Measurements from ENCODE around the gene SUSD1.
"Not testable (repeated sequence)": the region's sequence is repeated elsewhere in the genome, so short reads cannot be mapped to it uniquely, and the experiment has no call there.

SUSD1 gene

GRCh38 chr9:112094241-112094640 lies 80.9 kb downstream of the SUSD1 start:
- no peak for DNase-seq

DNA sequence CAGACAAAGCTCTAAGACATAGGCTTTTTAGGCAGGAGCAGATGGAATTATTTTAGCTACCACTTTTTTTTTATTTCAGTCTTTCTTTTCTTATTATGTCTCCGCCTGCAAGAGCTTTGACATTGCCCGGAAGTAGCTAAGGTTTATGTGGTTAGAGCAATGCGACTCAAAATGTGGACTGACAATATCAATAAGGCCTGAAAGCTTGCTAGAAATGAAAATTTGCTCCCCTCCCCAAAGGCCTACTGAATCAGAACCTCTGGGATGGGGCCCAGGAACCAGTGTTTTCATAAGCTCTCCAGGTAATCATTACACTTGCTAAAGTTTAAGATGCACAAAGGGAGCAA lies 81.3 kb downstream of the SUSD1 start:
- no peak for DNase-seq

DNA sequence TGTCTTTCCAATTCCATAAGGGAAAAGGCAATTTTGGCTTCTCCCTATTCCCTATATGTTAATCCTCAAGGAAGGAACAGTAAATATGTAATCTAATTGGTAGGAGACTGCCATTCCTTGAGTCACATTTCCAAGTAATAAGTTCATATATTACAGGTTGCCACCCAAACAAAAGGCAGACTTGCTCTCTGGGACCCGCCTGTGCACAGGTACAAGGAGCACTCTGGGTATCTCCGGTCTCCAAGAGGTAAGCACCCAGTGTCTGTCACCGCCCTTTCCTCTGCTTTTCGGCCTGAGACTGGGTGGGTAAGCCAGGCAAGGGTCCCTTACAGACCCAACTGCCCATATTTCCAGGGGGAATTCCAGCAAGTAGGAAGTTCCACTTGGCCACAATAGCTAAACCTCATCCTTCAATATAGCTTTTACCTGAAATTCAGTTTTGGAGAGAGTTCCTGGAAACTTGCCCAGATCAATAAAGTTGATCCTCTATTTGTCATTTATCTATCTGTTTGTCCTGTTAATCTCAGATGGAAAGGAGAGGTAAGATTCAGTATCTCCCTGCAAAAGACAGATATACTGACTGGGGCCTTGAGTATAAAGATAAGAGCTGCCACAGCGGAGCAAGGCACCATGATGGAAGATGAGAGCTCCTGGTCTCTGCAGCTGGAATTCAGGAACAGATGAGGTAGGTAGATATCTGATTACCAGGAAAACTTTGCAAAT lies 81.8 kb downstream of the SUSD1 start:
- no peak for DNase-seq

- no peak for DNase-seq
Measured at GRCh38 chr9:112091810-112092209, 83.3 kb downstream of the SUSD1 start.

DNA sequence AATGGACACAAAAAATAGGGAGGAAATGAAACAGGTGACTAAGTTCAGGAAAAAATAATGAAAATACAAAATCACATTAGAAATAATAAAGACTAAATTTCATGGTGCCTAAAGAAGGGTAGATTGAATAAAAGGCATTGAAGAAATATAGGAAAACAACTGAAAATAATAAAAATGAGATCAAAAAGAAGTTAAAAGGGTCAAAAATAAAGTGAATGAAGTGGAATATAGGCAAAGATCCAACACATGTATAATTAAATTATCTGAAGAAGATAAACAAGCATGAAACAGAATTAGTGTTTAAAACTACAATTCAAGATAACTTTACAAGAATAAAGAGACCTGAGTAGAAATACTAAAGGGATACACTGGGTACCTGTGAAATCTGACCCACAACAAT lies 87.6 kb downstream of the SUSD1 start:
- no peak for DNase-seq

- DNase-seq = no peak
Measured at GRCh38 chr9:112086627-112087026, 88.5 kb downstream of the SUSD1 start.

DNA sequence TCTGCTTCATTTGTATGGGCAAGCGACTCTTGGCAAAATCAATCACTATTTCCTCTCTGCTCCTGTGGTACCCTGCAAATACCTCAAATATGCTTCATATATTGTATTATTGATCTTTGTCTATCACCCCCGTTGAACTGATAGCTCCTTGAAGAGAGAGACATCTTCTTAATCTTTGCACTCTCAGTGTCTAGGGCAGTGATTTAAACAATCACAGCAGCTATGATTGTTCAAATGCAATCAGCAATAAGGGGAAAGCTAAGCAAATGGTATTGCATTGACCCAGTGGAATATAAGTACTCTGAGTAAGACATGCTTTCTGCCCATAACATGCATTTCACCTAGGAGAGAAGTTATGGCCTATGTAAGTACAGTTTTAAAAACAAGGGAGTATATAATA lies 90.2 kb downstream of the SUSD1 start:
- DNase-seq = no peak

DNA sequence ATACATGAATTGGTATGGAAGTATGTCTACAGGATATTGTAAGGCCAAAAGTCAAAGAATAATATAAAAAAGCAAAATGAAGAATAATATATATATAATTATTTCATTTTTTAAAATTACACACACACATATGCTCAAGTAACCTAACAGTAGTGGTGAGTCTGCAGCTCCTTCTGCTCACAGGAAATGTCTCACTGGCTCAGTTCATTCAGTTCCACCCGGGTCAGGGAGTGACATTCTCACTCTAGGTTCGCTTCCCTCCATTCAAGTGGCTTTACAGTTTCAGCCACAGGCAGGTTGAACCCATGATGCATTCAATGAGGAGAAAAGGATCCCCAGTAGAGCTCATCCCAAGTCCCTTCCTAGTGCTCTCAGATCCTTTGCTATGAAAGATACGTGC lies 90.8 kb downstream of the SUSD1 start:
- DNase-seq = no peak

GRCh38 chr9:112081918-112082729 lies 93.0 kb downstream of the SUSD1 start:
- DNase-seq = no peak

DNA sequence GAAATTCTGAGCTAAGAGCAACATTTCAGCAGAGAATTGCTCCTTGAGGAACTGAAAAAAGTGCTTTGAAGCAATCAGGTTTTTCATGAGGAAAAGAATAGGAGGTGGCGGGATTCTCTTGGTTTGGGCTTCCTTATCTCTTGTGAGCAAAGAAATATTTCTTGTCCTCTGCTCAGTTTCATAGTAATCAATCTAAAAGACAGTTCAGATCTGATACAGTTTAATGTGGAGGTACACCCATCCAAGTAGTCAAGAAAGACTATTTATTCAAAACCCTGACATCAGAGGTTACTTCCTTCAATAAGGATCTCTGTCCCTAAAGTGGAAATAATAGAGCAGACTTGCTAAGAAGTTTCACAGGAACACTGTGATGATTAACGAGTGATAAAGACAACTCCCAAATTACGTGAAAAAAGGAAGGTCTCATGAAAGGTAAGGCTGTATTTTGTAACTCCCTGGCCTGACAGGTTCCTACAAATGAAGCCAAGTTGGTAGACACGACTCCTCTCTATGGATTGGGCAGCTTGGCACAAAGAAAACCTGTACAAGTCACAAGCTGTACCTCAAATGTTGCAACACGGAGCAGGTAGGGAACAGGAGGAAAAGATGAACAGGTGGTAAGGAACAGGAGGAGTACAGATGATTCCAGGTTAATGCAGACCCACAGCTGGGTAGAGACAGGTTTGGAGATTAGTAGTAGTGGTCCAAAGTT lies 94.1 kb downstream of the SUSD1 start:
- no peak for DNase-seq

DNA sequence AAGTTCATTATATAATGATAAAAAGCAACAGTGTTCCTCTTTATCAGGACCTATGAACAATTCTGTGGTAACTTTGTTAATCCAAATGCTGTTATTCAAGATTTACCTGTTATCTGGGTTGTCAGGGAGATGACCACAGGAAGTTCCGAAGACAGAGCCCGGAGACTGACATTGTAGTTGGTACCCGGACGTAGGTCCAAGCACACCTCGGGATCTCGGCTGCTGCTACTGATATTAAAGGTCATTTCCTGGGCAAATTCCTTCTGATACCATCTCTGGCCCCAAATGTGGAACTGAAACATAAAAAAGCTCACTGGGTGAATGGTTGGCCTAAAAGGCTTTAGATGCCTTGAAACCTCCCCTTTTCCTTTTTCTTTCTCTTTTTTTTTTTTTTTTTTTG lies 96.7 kb downstream of the SUSD1 start:
- DNase-seq = no peak

DNA sequence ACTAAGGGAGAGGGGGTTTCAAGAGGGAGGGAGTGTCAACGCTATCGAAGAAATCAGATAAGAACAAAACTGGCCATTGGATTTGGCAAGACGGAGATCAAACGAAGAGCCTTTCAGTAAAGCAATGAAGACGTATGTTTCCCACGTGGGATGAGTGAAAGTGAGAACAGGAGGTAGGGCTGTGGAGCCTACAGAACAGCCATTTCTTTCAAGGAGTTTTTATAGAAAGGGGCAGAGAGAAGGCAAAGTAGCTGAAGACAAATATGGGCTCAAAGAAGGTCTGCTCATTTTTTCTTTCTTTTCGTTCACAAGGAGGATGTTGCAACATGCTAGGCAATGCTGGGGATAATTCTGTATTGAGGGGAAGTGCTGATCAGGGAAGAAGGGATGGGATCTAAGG lies 98.3 kb downstream of the SUSD1 start:
- no peak for DNase-seq

DNA sequence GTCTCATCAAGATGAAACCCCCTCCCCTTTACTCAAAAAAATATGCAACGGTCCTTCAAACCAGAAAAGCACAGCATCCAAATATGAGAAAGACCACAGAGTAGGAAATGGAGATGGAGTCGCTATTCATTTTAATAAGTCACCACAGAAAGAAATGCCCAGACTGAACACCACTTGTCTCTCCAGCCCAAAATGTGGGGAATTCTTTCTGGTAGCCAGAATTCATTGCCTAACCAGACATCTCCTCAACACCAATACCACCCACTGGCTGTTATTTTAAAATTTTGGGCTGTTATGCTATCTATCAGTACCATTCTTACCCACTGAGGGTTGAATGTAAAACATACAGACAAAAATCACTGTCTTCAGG lies 100.1 kb downstream of the SUSD1 start:
- no peak for DNase-seq

GRCh38 chr9:112074250-112075008 lies 100.7 kb downstream of the SUSD1 start:
- peak; percentile 49 for DNase-seq

GRCh38 chr9:112073639-112074173 lies 101.4 kb downstream of the SUSD1 start:
- not testable (repeated sequence) for DNase-seq

- no peak for DNase-seq
Measured at GRCh38 chr9:112072721-112073638, 102.1 kb downstream of the SUSD1 start.

- DNase-seq = no peak
Measured at GRCh38 chr9:112069318-112070169, 105.6 kb downstream of the SUSD1 start.

GRCh38 chr9:112065806-112066606 lies 109.1 kb downstream of the SUSD1 start:
- no peak for DNase-seq

- DNase-seq = no peak
Measured at GRCh38 chr9:112064871-112065270, 110.2 kb downstream of the SUSD1 start.

GRCh38 chr9:112063586-112063985 lies 111.5 kb downstream of the SUSD1 start:
- no peak for DNase-seq
